Spinal cord (tissue), 10 donors: ENCODE results near the gene KBTBD12. TPM values are rescaled to one million over a fixed set of nuclear protein-coding genes. Genes with fewer than 3 reads are reported as not detected.
A peak's percentile ranks its signal among the peaks of the same experiment; 100 is the strongest.

ENCODE experiments used
- DNase-seq, 6 donors: peaks; one replicate each; pipeline versions ENCODE4 v3.0.0 to v3.0.0-alpha.2; 2013 to 2015; ENCODE audit warnings: low spot score in 6 of 6, low read depth in 4 of 6
- H3K27ac ChIP-seq: one replicate; pipeline ENCODE4 v1.5.1; 2013; ENCODE audit warnings: low read depth, low read length, control low read depth
- H3K27me3 ChIP-seq: one replicate; pipeline ENCODE4 v1.6.1; 2013; ENCODE audit warnings: low read length; ENCODE audit not compliant: control insufficient read depth, insufficient read depth
- H3K36me3 ChIP-seq: one replicate; pipeline ENCODE4 v1.6.1; 2013; ENCODE audit warnings: low read length; ENCODE audit not compliant: control insufficient read depth, insufficient read depth
- H3K4me1 ChIP-seq: one replicate; pipeline ENCODE4 v1.6.1; 2013; ENCODE audit warnings: low read length; ENCODE audit not compliant: control insufficient read depth, insufficient read depth
- H3K4me3 ChIP-seq: one replicate; pipeline ENCODE4 v1.5.1; 2013; ENCODE audit warnings: low read depth, low read length, control low read depth
- H3K9me3 ChIP-seq: one replicate; pipeline ENCODE4 v1.6.1; 2013; ENCODE audit warnings: low read length; ENCODE audit not compliant: control insufficient read depth, insufficient read depth
- WGBS: methylation state at CpG from one replicate; pipeline ENCODE4 v1.1.5; 2013; ENCODE audit warnings: missing lambda C conversion rate; ENCODE audit not compliant: insufficient coverage; 5-methylcytosine and 5-hydroxymethylcytosine counted together
- polyA plus RNA-seq, 2 donors: library from polyadenylated mRNA; unstranded; fragments of 120-200 nt; gene quantifications; one replicate each; pipeline ENCODE4 v1.2.1, GENCODE V29; 2013; ENCODE audit not compliant: insufficient read length in 2 of 2
- total RNA-seq, 2 donors: library from RNA; depleted of rRNA in 1 of 2; stranded (reverse); fragments of 120-200 nt in 1 of 2; fragments of >200 nt in 1 of 2; gene quantifications; one replicate each; pipeline versions ENCODE4 v1.2.3 to v1.2.4, GENCODE V29; 2013 to 2014
- donor health status: healthy.

The KBTBD12 gene
- total and polyA plus RNA-seq, 4 donors = 0.94 to 1.8 (median 1.2) TPM

GRCh38 chr3:127914584-127914983, 448 bp upstream of the KBTBD12 start:
- H3K27me3 ChIP-seq = peaks cover 6% of the 10 kb centered on the region
- H3K4me1 ChIP-seq = peaks cover 25% of the 10 kb centered on the region
- no peak for DNase-seq
- H3K4me3 ChIP-seq = peak overlapping the region; percentile 29
- no peaks in the 10 kb centered on the region for H3K36me3 ChIP-seq
- H3K9me3 ChIP-seq = no peaks in the 10 kb centered on the region
- H3K27ac ChIP-seq = no peak overlapping the region
- WGBS = no CpG with 5 or more reads among the region's 8 CpGs

DNA sequence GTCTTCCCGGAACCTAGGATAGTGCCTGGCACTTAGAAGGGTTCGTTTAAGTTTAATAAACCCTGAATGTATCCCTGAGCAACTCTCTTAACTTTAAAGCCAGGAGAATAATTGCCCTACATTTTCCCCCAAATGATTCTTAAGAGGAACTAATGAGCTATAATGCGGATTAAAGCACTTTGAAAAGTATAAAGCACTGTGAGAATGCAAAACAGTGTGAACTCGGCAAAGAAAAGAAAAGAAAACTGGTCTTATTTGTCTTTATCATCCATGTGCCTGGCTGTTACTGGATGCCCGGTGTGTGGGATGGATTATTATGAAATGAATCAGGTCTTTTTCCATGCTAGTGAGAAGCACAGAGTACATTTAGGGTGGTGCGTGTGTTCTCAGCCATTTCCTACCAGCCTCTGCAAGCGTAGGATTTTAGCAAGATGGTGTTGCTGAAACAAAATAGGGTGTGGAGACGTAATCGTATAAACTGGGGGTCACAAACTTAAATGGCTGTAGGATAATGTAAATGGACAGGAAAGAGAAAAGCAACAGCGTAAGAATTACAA, 983 bp downstream of the KBTBD12 start:
- H3K36me3 ChIP-seq = no peaks in the 10 kb centered on the region
- H3K27me3 ChIP-seq = peaks cover 6% of the 10 kb centered on the region
- H3K27ac ChIP-seq = no peak overlapping the region
- 56% methylated on average over 7 of the region's 10 CpGs for WGBS
- no peak overlapping the region for H3K4me3 ChIP-seq
- DNase-seq = peak in 2 of 6 donors; percentile 38 to 91
- no peaks in the 10 kb centered on the region for H3K9me3 ChIP-seq
- H3K4me1 ChIP-seq = peaks cover 21% of the 10 kb centered on the region

DNA sequence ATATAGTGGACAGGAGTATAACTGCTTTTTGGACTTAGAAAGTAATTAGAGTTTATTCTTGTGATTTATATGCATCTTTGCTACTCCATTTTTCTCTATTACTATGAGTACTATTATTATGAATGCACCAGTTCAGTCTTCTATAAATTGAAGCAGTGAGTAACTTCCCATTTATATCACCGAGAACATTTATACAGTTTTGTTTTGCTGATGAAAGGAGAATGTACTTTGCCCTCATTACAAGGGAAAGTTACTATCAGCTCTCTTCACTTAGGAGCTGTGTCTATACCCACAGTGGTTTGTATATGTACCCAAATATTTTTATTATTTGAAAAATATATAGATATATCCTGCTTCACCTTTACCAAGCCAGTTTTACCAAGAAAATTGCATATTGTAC, 5.7 kb downstream of the KBTBD12 start:
- WGBS = no CpG with 5 or more reads among the region's 1 CpG
- peaks cover 3% of the 10 kb centered on the region for H3K4me1 ChIP-seq
- H3K4me3 ChIP-seq = no peak overlapping the region
- DNase-seq = no peak
- no peak overlapping the region for H3K27ac ChIP-seq
- H3K9me3 ChIP-seq = no peaks in the 10 kb centered on the region
- H3K36me3 ChIP-seq = no peaks in the 10 kb centered on the region
- H3K27me3 ChIP-seq = no peaks in the 10 kb centered on the region

DNA sequence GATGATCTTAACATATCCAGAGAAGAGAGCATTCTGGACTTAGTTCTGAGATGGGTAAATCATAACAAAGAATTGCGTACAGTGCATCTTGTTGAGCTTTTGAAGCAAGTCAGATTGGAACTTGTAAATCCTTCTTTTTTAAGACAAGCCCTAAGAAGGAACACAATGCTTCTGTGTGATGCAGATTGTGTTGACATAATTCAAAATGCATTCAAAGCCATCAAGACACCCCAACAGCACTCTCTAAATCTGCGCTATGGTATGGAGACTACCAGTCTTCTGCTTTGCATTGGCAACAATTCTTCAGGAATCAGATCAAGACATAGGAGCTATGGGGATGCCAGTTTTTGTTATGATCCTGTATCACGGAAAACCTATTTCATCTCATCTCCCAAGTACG, 8.6 kb downstream of the KBTBD12 start:
- no CpG with 5 or more reads among the region's 4 CpGs for WGBS
- H3K9me3 ChIP-seq = no peaks in the 10 kb centered on the region
- DNase-seq = peak in 1 of 6 donors; percentile 63

DNA sequence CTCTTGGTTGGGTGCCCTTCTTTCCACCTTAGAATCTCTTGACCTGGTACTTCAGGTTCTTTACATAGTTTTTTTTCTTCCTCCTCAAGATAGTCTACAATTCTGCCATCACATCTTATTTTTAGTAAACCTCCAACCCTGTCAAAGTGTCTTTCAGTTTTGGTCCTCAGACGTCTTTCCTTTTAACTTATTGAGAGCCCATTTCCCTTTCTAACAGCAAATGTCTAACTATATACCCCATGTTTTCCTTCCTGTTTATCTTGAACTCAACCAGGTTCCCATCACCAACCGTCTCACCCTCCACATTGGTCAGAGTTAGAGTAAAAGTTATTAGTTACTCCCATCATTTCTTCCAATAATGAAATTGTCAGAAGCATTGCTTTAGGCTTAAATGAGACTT, 10.4 kb downstream of the KBTBD12 start:
- no peak for DNase-seq
- no peaks in the 10 kb centered on the region for H3K36me3 ChIP-seq
- H3K27ac ChIP-seq = no peak overlapping the region
- WGBS = 57% methylated on average over 1 of the region's 2 CpGs
- H3K27me3 ChIP-seq = no peaks in the 10 kb centered on the region
- no peaks in the 10 kb centered on the region for H3K9me3 ChIP-seq
- no peaks in the 10 kb centered on the region for H3K4me1 ChIP-seq
- H3K4me3 ChIP-seq = no peak overlapping the region

More for the DNA sequence above, 8.6 kb downstream of the KBTBD12 start:
- H3K27ac ChIP-seq = no peak overlapping the region
- no peaks in the 10 kb centered on the region for H3K27me3 ChIP-seq
- H3K4me3 ChIP-seq = no peak overlapping the region
- no peaks in the 10 kb centered on the region for H3K4me1 ChIP-seq
- no peaks in the 10 kb centered on the region for H3K36me3 ChIP-seq

DNA sequence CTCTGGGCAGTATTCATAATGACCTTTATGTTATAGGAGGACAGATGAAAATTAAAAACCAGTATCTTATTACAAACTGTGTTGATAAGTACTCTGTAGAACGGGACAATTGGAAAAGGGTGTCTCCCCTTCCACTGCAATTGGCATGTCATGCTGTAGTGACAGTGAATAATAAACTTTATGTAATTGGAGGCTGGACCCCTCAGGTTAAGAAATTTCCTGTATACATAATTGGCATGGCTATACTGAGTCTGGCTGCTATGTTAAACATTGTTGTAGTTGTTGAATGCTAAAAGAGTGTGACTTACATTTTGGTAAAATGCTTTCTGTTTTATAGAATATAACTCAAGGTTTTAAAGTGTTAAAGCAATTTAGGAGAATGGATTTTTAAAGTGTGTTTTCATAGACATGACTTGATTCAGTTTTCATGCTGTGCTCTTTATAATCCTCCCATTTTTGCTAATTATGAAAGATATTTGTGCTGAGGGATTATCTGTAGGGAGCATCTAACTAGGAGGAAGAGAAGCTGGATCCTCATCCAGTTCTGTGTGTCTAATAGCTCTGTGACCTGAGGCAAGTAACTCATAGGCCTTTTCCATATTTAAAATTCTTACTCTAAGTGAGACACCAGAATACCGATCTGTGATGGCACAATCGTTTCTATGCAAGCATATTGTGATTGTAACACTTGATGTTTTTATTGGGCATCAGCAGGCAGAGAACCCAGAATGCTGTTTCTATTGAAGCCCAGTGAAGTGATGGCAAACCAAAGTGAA, 13.0 kb downstream of the KBTBD12 start:
- DNase-seq = peak in 1 of 6 donors; percentile 54
- WGBS = no CpG with 5 or more reads among the region's 3 CpGs
- H3K27ac ChIP-seq = no peak overlapping the region

DNA sequence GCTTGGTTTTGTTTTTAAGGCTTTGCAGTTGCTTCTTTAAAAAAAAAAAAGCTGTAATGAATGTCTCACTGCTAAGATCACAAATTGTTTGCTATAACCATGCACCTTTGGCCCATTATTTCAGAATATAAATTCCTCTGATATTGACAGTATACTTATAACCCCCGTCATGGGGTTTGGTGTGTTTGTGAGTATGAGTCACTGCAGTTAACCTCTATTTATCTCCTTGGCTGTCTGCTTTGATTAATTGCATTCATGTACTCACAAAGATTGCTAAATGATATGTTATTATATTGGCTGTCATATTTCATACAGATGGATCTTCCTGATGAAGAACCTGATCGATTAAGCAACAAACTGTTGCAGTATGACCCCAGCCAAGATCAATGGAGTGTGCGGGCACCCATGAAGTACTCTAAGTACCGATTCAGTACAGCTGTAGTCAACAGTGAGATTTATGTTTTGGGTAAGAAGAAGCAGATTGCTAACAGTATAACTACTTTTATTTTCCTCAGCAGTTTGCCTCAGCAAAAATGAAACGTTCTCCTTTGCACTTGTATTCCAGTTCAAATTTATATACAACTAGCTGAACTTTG, 14.9 kb downstream of the KBTBD12 start:
- H3K27ac ChIP-seq = no peak overlapping the region
- no peaks in the 10 kb centered on the region for H3K36me3 ChIP-seq
- H3K9me3 ChIP-seq = no peaks in the 10 kb centered on the region
- 80% methylated on average over 1 of the region's 5 CpGs for WGBS
- H3K27me3 ChIP-seq = no peaks in the 10 kb centered on the region
- DNase-seq = peak in 1 of 6 donors; percentile 33
- H3K4me1 ChIP-seq = no peaks in the 10 kb centered on the region
- no peak overlapping the region for H3K4me3 ChIP-seq

More for the DNA sequence above, 13.0 kb downstream of the KBTBD12 start:
- H3K9me3 ChIP-seq = no peaks in the 10 kb centered on the region
- H3K4me1 ChIP-seq = no peaks in the 10 kb centered on the region
- H3K36me3 ChIP-seq = no peaks in the 10 kb centered on the region
- no peaks in the 10 kb centered on the region for H3K27me3 ChIP-seq
- H3K4me3 ChIP-seq = no peak overlapping the region

- Histone ChIP-seq H3K36me3 (no peaks in the 10 kb centered on the region), H3K4me1 (no peaks in the 10 kb centered on the region), H3K27ac (no peak overlapping the region), H3K4me3 (no peak overlapping the region), H3K27me3 (no peaks in the 10 kb centered on the region), H3K9me3 (no peaks in the 10 kb centered on the region)
- WGBS = no CpG with 5 or more reads among the region's 1 CpG
- DNase-seq = no peak
Measured at GRCh38 chr3:127933396-127933795, 18.4 kb downstream of the KBTBD12 start.

GRCh38 chr3:127938800-127939199, 23.8 kb downstream of the KBTBD12 start:
- Histone ChIP-seq H3K4me1 (no peaks in the 10 kb centered on the region), H3K36me3 (no peaks in the 10 kb centered on the region), H3K4me3 (no peak overlapping the region), H3K27me3 (no peaks in the 10 kb centered on the region), H3K27ac (no peak overlapping the region), H3K9me3 (no peaks in the 10 kb centered on the region)
- no CpG with 5 or more reads among the region's 4 CpGs for WGBS
- no peak for DNase-seq

GRCh38 chr3:127940116-127940515, 25.1 kb downstream of the KBTBD12 start:
- H3K9me3 ChIP-seq = no peaks in the 10 kb centered on the region
- 80% methylated on average over 1 of the region's 2 CpGs for WGBS
- no peaks in the 10 kb centered on the region for H3K36me3 ChIP-seq
- H3K4me3 ChIP-seq = no peak overlapping the region
- H3K27ac ChIP-seq = no peak overlapping the region
- no peaks in the 10 kb centered on the region for H3K4me1 ChIP-seq
- H3K27me3 ChIP-seq = no peaks in the 10 kb centered on the region
- DNase-seq = no peak
